ENCODE data around the gene GSTM4. TPM values are rescaled to one million over a fixed set of nuclear protein-coding genes. Genes with fewer than 3 reads are reported as not detected.

The GSTM4 gene
- total RNA-seq (2014; rRNA removed; shearing (Covaris generic); ENCODE audit: low replicate concordance) = 7.7 and 10.0 TPM in 2 replicates

DNA sequence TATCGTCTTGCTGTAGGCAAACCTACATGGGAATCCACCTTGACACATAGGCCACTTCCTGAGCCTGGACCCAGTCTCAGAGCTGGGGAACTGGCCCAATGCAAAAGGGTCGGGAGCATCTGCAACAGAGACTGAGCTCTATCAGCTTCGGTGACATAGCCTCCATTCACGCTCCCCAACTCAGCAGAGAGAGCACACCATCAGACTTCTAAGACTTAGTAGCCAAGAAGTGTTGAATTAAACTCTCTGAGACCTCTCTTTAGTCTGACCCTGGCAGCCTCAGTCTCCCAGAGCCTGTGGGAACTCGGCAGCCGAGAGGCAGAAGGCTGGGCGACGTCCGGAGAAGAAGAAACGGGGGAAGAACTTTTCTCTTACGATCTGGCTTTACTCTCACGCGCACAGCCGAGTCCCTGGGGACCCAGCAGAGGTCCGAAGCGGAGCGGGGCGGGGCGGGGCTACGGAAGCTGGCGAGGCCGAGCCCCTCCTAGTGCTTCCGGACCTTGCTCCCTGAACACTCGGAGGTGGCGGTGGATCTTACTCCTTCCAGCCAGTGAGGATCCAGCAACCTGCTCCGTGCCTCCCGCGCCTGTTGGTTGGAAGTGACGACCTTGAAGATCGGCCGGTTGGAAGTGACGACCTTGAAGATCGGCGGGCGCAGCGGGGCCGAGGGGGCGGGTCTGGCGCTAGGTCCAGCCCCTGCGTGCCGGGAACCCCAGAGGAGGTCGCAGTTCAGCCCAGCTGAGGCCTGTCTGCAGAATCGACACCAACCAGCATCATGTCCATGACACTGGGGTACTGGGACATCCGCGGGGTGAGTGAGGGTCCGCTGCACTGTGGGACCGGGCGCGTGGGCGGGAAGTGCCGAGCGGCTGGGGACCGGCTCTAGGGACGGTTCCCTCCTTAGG lies at the start of gene GSTM4:
Gene GSTM4, plus strand, starts transcription at position 485 of the 905 bp plus-strand sequence. Its CDS starts 291 bp downstream, at position 776.
- Histone ChIP-seq H4K20me1 (ENCODE audit: insufficient read depth, low read depth, low read length) (no peaks in the 10 kb centered on the region), H2AFZ (ENCODE audit: low read length) (peak within 1 kb of the TSS; percentile 97), H3K4me1 (ENCODE audit: low read length) (peaks cover 21% of the 10 kb centered on the region), H3K27ac (ENCODE audit: low read length) (no peak within 1 kb of the TSS), H3K9me3 (ENCODE audit: low read length) (no peaks in the 10 kb centered on the region), H3K27me3 (ENCODE audit: low read length) (no peaks in the 10 kb centered on the region), H3K4me2 (ENCODE audit: low read depth, low read length, poor library complexity, severe bottlenecking) (peak within 1 kb of the TSS; percentile 87), H3K9me2 (replicated peaks; ENCODE audit: insufficient read depth, low read length) (no peaks in the 10 kb centered on the region), H3K4me3 (ENCODE audit: low read length) (peak within 1 kb of the TSS; percentile 90), H3K79me2 (ENCODE audit: low read length) (no peaks in the 10 kb centered on the region), H3K9ac (ENCODE audit: low read length) (peak within 1 kb of the TSS; percentile 75), H3K36me3 (ENCODE audit: insufficient read depth, low read length) (no peaks in the 10 kb centered on the region)
- peak; percentile 91 for DNase-seq

DNA sequence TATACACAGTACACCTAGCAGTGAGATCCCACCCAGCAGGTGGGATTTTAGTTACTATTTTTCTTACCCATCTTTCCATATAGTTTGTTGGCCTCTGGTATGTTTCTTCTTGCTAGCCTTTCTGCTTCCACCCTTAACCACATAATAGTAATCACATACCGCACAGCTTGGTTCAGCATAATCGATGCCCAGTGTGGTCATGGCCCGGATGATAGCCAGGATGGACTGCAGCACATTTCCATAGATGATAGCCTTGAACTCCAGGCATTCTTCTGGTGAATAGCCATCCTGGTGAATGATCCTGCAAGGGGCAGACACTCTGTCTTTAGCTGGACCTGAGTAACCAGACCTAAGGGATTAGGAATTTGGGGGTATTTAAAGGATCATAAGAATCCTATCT lies 46.0 kb upstream of the GSTM4 start:
- H3K4me1 ChIP-seq (ENCODE audit: low read length) = peaks cover 17% of the 10 kb centered on the region
- H3K36me3 ChIP-seq (ENCODE audit: insufficient read depth, low read length) = no peaks in the 10 kb centered on the region
- DNase-seq = no peak
- no peaks in the 10 kb centered on the region for H3K79me2 ChIP-seq (ENCODE audit: low read length)
- no peak overlapping the region for H3K27ac ChIP-seq (ENCODE audit: low read length)
- no peak overlapping the region for H3K4me2 ChIP-seq (ENCODE audit: low read depth, low read length, poor library complexity, severe bottlenecking)
- no peaks in the 10 kb centered on the region for H3K9me2 ChIP-seq (replicated peaks; ENCODE audit: insufficient read depth, low read length)
- H3K9ac ChIP-seq (ENCODE audit: low read length) = no peak overlapping the region
- H3K27me3 ChIP-seq (ENCODE audit: low read length) = no peaks in the 10 kb centered on the region
- H3K9me3 ChIP-seq (ENCODE audit: low read length) = no peaks in the 10 kb centered on the region
- H3K4me3 ChIP-seq (ENCODE audit: low read length) = no peak overlapping the region
- H2AFZ ChIP-seq (ENCODE audit: low read length) = no peak overlapping the region
- H4K20me1 ChIP-seq (ENCODE audit: insufficient read depth, low read depth, low read length) = no peaks in the 10 kb centered on the region

DNA sequence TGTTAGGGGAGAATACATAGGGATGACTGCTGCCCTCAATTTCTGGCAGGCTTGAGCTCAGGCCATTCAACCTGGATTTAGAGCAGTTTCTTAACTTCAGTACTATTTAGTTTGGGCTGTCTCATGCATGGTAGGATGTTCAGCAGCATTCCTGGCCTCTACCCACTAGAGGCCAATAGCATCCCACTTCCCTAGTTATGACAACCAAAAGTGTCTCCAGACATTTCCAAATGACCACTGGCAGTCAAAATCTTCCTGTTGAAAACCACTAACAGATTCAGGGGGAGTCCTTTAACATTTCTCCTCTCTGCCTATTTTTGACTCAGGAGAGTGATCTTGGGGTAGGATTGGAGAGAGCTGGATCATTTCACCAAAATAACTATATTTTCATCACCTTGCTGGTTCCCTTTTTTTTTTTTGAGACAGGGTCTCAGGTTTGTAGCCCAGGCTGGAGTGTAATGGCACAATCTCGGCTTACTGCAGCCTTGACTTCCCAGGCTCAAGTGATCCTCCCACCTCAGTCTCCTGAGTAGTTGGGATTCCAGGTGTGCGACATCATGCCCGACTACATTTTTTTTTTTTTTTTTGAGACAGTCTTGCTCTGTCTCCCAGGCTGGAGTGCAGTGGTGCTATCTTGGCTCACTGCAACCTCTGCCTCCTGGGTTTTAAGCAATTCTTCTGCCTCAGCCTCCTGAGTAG lies 45.1 kb upstream of the GSTM4 start:
- no peak overlapping the region for H3K4me2 ChIP-seq (ENCODE audit: low read depth, low read length, poor library complexity, severe bottlenecking)
- no peak for DNase-seq

DNA sequence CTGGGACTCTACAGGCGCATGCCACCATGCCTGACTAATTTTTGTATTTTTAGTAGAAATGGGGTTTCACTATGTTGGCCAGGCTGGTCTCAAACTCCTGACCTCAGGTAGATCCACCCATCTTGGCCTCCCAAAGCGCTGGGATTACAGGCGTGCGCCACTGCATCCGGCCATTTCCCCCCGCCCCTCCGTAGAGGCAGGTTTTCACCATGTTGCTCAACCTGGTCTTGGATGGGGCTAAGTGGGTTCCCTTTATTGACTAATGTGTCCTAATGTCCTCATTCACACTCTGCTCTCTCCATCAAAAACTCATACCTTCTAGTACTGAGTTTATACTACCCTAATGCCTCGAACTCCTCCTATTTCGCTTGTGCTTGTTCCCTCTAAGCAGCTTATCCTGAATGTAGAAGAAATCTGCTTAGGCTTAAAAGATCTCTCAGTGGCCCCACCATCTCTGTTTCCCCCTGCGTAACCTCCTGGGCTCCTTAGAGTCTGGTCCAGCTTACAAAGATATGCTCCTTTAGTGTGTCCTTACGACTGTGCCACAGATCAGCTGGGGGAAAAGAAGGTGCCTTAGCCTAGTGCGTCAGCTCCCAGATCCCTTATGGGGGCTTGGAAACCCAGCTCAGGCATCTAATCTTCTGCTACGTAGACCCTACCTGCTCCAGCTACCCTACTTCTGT lies 44.5 kb upstream of the GSTM4 start:
- H3K4me1 ChIP-seq (ENCODE audit: low read length) = peaks cover 25% of the 10 kb centered on the region
- no peaks in the 10 kb centered on the region for H3K9me3 ChIP-seq (ENCODE audit: low read length)
- no peak overlapping the region for H3K4me2 ChIP-seq (ENCODE audit: low read depth, low read length, poor library complexity, severe bottlenecking)
- no peak overlapping the region for H3K9ac ChIP-seq (ENCODE audit: low read length)
- DNase-seq = no peak
- no peak overlapping the region for H3K4me3 ChIP-seq (ENCODE audit: low read length)
- no peaks in the 10 kb centered on the region for H4K20me1 ChIP-seq (ENCODE audit: insufficient read depth, low read depth, low read length)
- no peak overlapping the region for H2AFZ ChIP-seq (ENCODE audit: low read length)
- H3K27ac ChIP-seq (ENCODE audit: low read length) = no peak overlapping the region
- H3K9me2 ChIP-seq (replicated peaks; ENCODE audit: insufficient read depth, low read length) = no peaks in the 10 kb centered on the region
- no peaks in the 10 kb centered on the region for H3K79me2 ChIP-seq (ENCODE audit: low read length)
- H3K36me3 ChIP-seq (ENCODE audit: insufficient read depth, low read length) = no peaks in the 10 kb centered on the region
- no peaks in the 10 kb centered on the region for H3K27me3 ChIP-seq (ENCODE audit: low read length)

More for the DNA sequence above, 45.1 kb upstream of the GSTM4 start:
- Histone ChIP-seq H3K36me3 (ENCODE audit: insufficient read depth, low read length) (no peaks in the 10 kb centered on the region), H3K4me3 (ENCODE audit: low read length) (no peak overlapping the region), H3K79me2 (ENCODE audit: low read length) (no peaks in the 10 kb centered on the region), H3K9ac (ENCODE audit: low read length) (no peak overlapping the region), H4K20me1 (ENCODE audit: insufficient read depth, low read depth, low read length) (no peaks in the 10 kb centered on the region), H3K27ac (ENCODE audit: low read length) (no peak overlapping the region), H3K9me2 (replicated peaks; ENCODE audit: insufficient read depth, low read length) (no peaks in the 10 kb centered on the region), H3K4me1 (ENCODE audit: low read length) (peaks cover 19% of the 10 kb centered on the region), H3K9me3 (ENCODE audit: low read length) (no peaks in the 10 kb centered on the region), H2AFZ (ENCODE audit: low read length) (no peak overlapping the region), H3K27me3 (ENCODE audit: low read length) (no peaks in the 10 kb centered on the region)

DNA sequence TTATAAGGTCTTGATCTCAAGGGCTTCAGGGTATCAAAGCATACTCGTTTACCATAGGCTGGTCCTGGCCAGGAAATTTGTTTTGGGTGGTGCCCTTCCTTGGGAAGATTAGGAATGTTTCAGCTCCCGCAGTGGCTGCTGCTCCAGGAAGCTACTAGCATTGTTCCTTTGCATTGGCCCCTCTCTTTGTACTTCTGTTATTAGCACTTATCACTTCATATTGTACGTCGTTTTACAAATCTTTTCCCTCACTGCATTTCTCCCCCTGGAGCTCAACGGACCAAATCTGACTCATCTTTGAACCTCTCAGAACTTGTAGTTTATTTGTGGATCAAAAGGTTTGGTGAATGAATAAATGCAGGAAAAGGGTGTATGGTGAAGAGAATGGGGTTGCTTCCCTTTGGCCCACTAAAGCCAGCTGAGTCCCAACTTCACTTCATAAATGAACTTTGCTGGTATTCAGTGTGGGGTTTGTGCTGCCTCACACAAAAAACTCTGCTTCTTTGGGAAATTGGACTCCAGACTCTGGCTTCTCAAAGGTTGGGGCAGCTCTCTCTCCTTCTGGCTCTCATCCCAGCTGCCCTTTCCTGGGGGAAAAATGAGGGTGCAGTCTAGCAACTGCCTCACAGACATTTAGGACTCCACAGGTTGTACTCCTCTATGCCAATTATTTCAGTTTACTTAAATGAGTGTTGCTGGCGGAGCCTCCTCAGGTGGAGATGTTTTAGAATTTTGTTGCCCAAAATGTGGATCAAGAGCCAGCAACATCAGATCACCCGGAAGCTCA lies 42.3 kb upstream of the GSTM4 start:
- DNase-seq = no peak
- no peaks in the 10 kb centered on the region for H3K79me2 ChIP-seq (ENCODE audit: low read length)
- H3K9me2 ChIP-seq (replicated peaks; ENCODE audit: insufficient read depth, low read length) = no peaks in the 10 kb centered on the region
- H3K9me3 ChIP-seq (ENCODE audit: low read length) = no peaks in the 10 kb centered on the region
- H3K4me2 ChIP-seq (ENCODE audit: low read depth, low read length, poor library complexity, severe bottlenecking) = no peak overlapping the region
- no peak overlapping the region for H3K4me3 ChIP-seq (ENCODE audit: low read length)
- H3K36me3 ChIP-seq (ENCODE audit: insufficient read depth, low read length) = no peaks in the 10 kb centered on the region
- H4K20me1 ChIP-seq (ENCODE audit: insufficient read depth, low read depth, low read length) = no peaks in the 10 kb centered on the region
- no peak overlapping the region for H3K9ac ChIP-seq (ENCODE audit: low read length)
- peaks cover 47% of the 10 kb centered on the region for H3K4me1 ChIP-seq (ENCODE audit: low read length)
- H3K27me3 ChIP-seq (ENCODE audit: low read length) = no peaks in the 10 kb centered on the region
- no peak overlapping the region for H3K27ac ChIP-seq (ENCODE audit: low read length)
- no peak overlapping the region for H2AFZ ChIP-seq (ENCODE audit: low read length)

DNA sequence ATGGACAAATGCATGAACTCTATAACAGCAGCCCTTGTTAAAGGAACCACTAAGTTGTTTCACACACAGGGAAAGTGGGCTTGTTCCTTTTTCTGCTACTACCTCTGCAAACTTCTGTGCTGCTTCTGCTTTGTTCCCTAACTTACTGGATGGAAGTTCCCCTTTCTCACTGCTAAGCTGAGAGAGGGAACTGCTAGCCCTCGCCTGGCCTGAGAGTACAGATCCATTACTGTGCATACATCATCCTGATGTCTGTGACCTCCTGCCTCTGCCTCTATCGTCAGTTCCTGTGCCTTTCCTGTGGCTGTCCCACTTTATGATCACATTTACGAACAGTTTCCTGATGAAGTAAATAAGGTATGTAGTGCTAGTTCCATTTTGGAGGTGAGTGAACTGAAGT lies 40.0 kb upstream of the GSTM4 start:
- H3K4me1 ChIP-seq (ENCODE audit: low read length) = peaks cover 56% of the 10 kb centered on the region
- H3K79me2 ChIP-seq (ENCODE audit: low read length) = peaks cover 13% of the 10 kb centered on the region
- no peaks in the 10 kb centered on the region for H3K36me3 ChIP-seq (ENCODE audit: insufficient read depth, low read length)
- no peak overlapping the region for H3K4me3 ChIP-seq (ENCODE audit: low read length)
- no peaks in the 10 kb centered on the region for H3K9me3 ChIP-seq (ENCODE audit: low read length)
- peak overlapping the region; percentile 5; the same call in 1 of the 2 replicates for H3K9ac ChIP-seq (ENCODE audit: low read length)
- no peaks in the 10 kb centered on the region for H3K27me3 ChIP-seq (ENCODE audit: low read length)
- peak; percentile 79 for DNase-seq
- peak overlapping the region; percentile 9 for H3K4me2 ChIP-seq (ENCODE audit: low read depth, low read length, poor library complexity, severe bottlenecking)
- peak overlapping the region; percentile 76 for H3K27ac ChIP-seq (ENCODE audit: low read length)
- H2AFZ ChIP-seq (ENCODE audit: low read length) = no peak overlapping the region
- no peaks in the 10 kb centered on the region for H3K9me2 ChIP-seq (replicated peaks; ENCODE audit: insufficient read depth, low read length)
- H4K20me1 ChIP-seq (ENCODE audit: insufficient read depth, low read depth, low read length) = no peaks in the 10 kb centered on the region

DNA sequence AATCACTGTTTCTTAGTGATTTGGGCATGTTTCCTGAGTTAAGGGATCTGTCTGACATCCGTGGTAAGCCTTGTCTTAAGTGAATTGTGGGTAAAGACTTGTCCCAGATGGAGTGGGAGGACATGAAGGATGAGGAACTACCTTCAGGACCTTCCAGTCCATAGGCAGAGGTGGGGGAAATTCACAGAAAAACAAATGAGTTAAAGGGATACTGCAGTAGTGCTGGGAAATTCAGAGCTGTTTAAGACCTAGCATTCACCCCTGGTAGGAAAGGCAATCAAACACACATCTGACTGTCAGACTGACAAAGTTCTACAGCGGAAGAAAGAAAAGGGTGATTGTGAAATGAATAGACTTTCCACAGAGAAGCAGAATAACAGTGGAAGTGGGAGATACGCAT lies 39.5 kb upstream of the GSTM4 start:
- peak overlapping the region; percentile 76 for H3K27ac ChIP-seq (ENCODE audit: low read length)
- no peaks in the 10 kb centered on the region; the same call in 1 of the 2 replicates for H4K20me1 ChIP-seq (ENCODE audit: insufficient read depth, low read depth, low read length)
- H3K9ac ChIP-seq (ENCODE audit: low read length) = no peak overlapping the region
- H2AFZ ChIP-seq (ENCODE audit: low read length) = no peak overlapping the region
- no peaks in the 10 kb centered on the region for H3K27me3 ChIP-seq (ENCODE audit: low read length)
- no peaks in the 10 kb centered on the region for H3K36me3 ChIP-seq (ENCODE audit: insufficient read depth, low read length)
- H3K4me3 ChIP-seq (ENCODE audit: low read length) = no peak overlapping the region
- H3K9me3 ChIP-seq (ENCODE audit: low read length) = no peaks in the 10 kb centered on the region
- H3K79me2 ChIP-seq (ENCODE audit: low read length) = peaks cover 18% of the 10 kb centered on the region
- H3K9me2 ChIP-seq (replicated peaks; ENCODE audit: insufficient read depth, low read length) = no peaks in the 10 kb centered on the region
- H3K4me2 ChIP-seq (ENCODE audit: low read depth, low read length, poor library complexity, severe bottlenecking) = no peak overlapping the region
- no peak for DNase-seq
- peaks cover 57% of the 10 kb centered on the region for H3K4me1 ChIP-seq (ENCODE audit: low read length)

Measured in Karpas-422 (cell line).